Neural progenitor cell (in vitro differentiated cells): Measurements from ENCODE around the gene PYGM. TPM values are rescaled to one million over a fixed set of nuclear protein-coding genes. Genes with fewer than 3 reads are reported as not detected.

Source experiments
- DNase-seq: peaks from one replicate; pipeline ENCODE4 v3.0.0-alpha.2; 2016; ENCODE audit warnings: low spot score
- H2AFZ ChIP-seq: fragments of 200-600 bp; sonication (generic); replicated peaks from 2 replicates; pipeline ENCODE4 v1.6.1; 2016; ENCODE audit warnings: antibody characterized with exemption
- H3F3A ChIP-seq: fragments of 200-600 bp; sonication (generic); 2 replicates; pipeline ENCODE4 v1.6.1; 2016; ENCODE audit warnings: antibody characterized with exemption, low read depth
- H3K27ac ChIP-seq: fragments of 200-600 bp; sonication (generic); 2 replicates; pipeline ENCODE4 v1.5.1; 2016; ENCODE audit warnings: mild to moderate bottlenecking
- H3K27me3 ChIP-seq: fragments of 200-600 bp; sonication (generic); 2 replicates; pipeline ENCODE4 v1.6.1; 2016; ENCODE audit warnings: mild to moderate bottlenecking, moderate library complexity
- H3K36me3 ChIP-seq: fragments of 200-600 bp; sonication (generic); 2 replicates; pipeline ENCODE4 v1.5.1; 2016
- H3K4me1 ChIP-seq: fragments of 200-600 bp; sonication (generic); 2 replicates; pipeline ENCODE4 v1.6.1; 2016; ENCODE audit warnings: mixed run types
- H3K4me2 ChIP-seq: fragments of 200-600 bp; sonication (generic); 2 replicates; pipeline ENCODE4 v1.6.1; 2016
- H3K4me3 ChIP-seq: fragments of 200-600 bp; sonication (generic); 2 replicates; pipeline ENCODE4 v1.5.1; 2016
- H3K79me2 ChIP-seq: fragments of 200-600 bp; sonication (generic); 2 replicates; pipeline ENCODE4 v1.6.1; 2016; ENCODE audit warnings: low read depth
- H3K9ac ChIP-seq: fragments of 200-600 bp; sonication (generic); 2 replicates; pipeline ENCODE4 v1.6.1; 2016
- H3K9me3 ChIP-seq: fragments of 200-600 bp; sonication (generic); 2 replicates; pipeline ENCODE4 v1.5.1; 2016; ENCODE audit warnings: low read depth
- H4K20me1 ChIP-seq: fragments of 200-600 bp; sonication (generic); 2 replicates; pipeline ENCODE4 v1.6.1; 2016; ENCODE audit warnings: low read depth
- H3K27ac Mint-ChIP-seq: 3 replicates; pipeline ENCODE4 v1.8.0; 2021; ENCODE audit warnings: mixed read lengths
- H3K27me3 Mint-ChIP-seq: 2 replicates; pipeline ENCODE4 v1.8.0; 2022; ENCODE audit warnings: low read depth, mild to moderate bottlenecking, inconsistent platforms, moderate library complexity, mixed read lengths; ENCODE audit not compliant: insufficient read depth
- H3K36me3 Mint-ChIP-seq: 3 replicates; pipeline ENCODE4 v1.8.0; 2021; ENCODE audit warnings: mixed read lengths
- H3K4me1 Mint-ChIP-seq: 3 replicates; pipeline ENCODE4 v1.8.0; 2021; ENCODE audit warnings: mixed read lengths
- H3K4me3 Mint-ChIP-seq: 3 replicates; pipeline ENCODE4 v1.8.0; 2021; ENCODE audit warnings: mild to moderate bottlenecking, moderate library complexity, mixed read lengths
- H3K9me3 Mint-ChIP-seq: 3 replicates; pipeline ENCODE4 v1.8.0; 2020; ENCODE audit warnings: mixed read lengths
- EZH2 ChIP-seq: fragments of 200-600 bp; sonication (generic); IDR thresholded peaks from 2 replicates; pipeline ENCODE4 v1.6.1; 2017; ENCODE audit warnings: antibody characterized with exemption, mild to moderate bottlenecking, moderate library complexity
- EZH2phosphoT487 ChIP-seq: fragments of 200-600 bp; sonication (generic); IDR thresholded peaks from 2 replicates; pipeline ENCODE4 v1.6.1; 2017; ENCODE audit warnings: antibody characterized with exemption
- total RNA-seq: library from RNA; depleted of rRNA; stranded (reverse); fragments of >200 nt; gene quantifications from 2 replicates; pipeline ENCODE4 v1.2.3, GENCODE V29; 2015; ENCODE audit warnings: low replicate concordance
- TF ChIP-seq, protein P1 (sequence below): fragments of 200-600 bp; sonication (generic); IDR thresholded peaks from 2 replicates; pipeline ENCODE4 v1.5.1; 2017; ENCODE audit warnings: antibody characterized with exemption, mild to moderate bottlenecking

PYGM gene
- total RNA-seq, 1 donor from 2014 or later, result 1.4 TPM

DNA sequence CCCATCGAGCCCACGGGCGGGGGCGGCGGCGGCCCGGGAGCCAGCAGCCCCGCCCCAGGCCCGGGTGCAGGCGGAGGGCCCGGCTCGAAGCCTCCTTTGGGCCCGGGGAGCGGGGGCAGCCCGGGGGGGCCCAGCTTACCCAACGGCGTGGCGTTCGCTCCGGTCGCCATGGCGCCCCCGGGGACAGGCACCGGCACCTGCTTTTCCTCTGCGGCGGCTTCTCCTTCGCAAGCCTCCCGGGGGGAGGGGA, 18.4 kb upstream of the PYGM start:
- Histone ChIP-seq H3K9me3 (no peaks in the 10 kb centered on the region), H3K4me1 (peaks cover 28% of the 10 kb centered on the region), H3K9ac (peak overlapping the region; percentile 98), H3K36me3 (peaks cover 37% of the 10 kb centered on the region), H3K27ac (peak overlapping the region; percentile 99), H2AFZ (no peak overlapping the region), H4K20me1 (peaks cover 44% of the 10 kb centered on the region), H3K4me3 (peak overlapping the region; percentile 98), H3K4me2 (peak overlapping the region; percentile 79), H3K27me3 (no peaks in the 10 kb centered on the region), H3F3A (peaks cover 62% of the 10 kb centered on the region), H3K79me2 (peaks cover 54% of the 10 kb centered on the region)
- H3K4me1 Mint-ChIP-seq, result peaks cover 35% of the 10 kb centered on the region
- H3K27me3 Mint-ChIP-seq, result peaks cover 12% of the 10 kb centered on the region
- DNase-seq, result no peak
- H3K27ac Mint-ChIP-seq, result no peak overlapping the region
- peak overlapping the region; percentile 91 for H3K4me3 Mint-ChIP-seq
- H3K9me3 Mint-ChIP-seq, result no peaks in the 10 kb centered on the region
- TF ChIP-seq, protein P1, sequence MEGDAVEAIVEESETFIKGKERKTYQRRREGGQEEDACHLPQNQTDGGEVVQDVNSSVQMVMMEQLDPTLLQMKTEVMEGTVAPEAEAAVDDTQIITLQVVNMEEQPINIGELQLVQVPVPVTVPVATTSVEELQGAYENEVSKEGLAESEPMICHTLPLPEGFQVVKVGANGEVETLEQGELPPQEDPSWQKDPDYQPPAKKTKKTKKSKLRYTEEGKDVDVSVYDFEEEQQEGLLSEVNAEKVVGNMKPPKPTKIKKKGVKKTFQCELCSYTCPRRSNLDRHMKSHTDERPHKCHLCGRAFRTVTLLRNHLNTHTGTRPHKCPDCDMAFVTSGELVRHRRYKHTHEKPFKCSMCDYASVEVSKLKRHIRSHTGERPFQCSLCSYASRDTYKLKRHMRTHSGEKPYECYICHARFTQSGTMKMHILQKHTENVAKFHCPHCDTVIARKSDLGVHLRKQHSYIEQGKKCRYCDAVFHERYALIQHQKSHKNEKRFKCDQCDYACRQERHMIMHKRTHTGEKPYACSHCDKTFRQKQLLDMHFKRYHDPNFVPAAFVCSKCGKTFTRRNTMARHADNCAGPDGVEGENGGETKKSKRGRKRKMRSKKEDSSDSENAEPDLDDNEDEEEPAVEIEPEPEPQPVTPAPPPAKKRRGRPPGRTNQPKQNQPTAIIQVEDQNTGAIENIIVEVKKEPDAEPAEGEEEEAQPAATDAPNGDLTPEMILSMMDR, result no peak
- TF ChIP-seq EZH2, result no peak
- TF ChIP-seq EZH2phosphoT487, result no peak
- peaks cover 37% of the 10 kb centered on the region for H3K36me3 Mint-ChIP-seq

DNA sequence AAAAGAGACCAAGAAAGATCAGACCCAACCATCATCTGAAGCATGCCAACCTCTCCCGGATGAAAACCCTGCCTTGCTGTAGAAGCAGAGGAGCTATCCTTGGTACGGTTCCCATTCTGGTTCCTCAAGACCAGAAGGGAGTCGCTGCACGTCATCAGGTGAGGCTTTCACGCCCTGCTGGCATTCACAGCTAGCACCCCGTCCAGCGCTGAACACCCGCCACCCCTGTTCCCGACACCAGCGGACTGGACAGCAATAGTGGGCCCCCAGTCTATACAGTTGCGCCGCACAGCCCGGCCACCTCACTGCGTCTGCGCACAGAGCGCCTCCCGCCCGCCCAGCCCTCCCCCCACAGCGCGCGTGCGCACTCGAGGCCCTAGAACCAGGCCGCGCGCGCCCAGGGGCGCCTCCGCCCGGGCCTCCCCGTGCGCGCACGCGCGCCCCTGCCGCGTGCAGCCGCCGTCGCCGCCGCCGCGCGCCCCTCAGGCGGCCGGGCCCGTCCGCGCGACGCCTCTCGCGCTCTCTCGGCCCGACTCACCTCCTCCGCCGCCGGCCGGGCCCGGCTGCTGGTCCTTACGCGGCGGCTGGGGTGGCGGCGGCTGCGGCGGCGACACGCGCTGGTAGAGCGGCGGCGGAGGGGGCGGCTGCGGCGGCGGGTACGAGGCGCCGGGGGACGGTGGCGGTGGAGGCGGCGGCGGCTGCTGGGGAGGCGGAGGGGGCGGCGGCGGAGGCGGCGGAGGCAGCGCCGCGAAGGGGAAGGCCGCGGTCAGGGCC, 17.9 kb upstream of the PYGM start:
- Histone ChIP-seq H3K4me3 (peak overlapping the region; percentile 98), H3K9ac (peak overlapping the region; percentile 98), H3K9me3 (no peaks in the 10 kb centered on the region), H3K4me2 (peak overlapping the region; percentile 100), H3K4me1 (peaks cover 28% of the 10 kb centered on the region), H3F3A (peaks cover 67% of the 10 kb centered on the region), H3K27ac (peak overlapping the region; percentile 99), H3K79me2 (peaks cover 59% of the 10 kb centered on the region), H3K36me3 (peaks cover 42% of the 10 kb centered on the region), H4K20me1 (peaks cover 49% of the 10 kb centered on the region), H2AFZ (no peak overlapping the region), H3K27me3 (no peaks in the 10 kb centered on the region)
- peaks cover 35% of the 10 kb centered on the region for H3K4me1 Mint-ChIP-seq
- no peaks in the 10 kb centered on the region for H3K9me3 Mint-ChIP-seq
- TF ChIP-seq, protein P1, result no peak
- TF ChIP-seq EZH2 (no peak), EZH2phosphoT487 (no peak)
- H3K27me3 Mint-ChIP-seq, result peaks cover 12% of the 10 kb centered on the region
- peak overlapping the region; percentile 81 for H3K27ac Mint-ChIP-seq
- H3K4me3 Mint-ChIP-seq, result peak overlapping the region; percentile 90
- peak; percentile 94 for DNase-seq
- H3K36me3 Mint-ChIP-seq, result peaks cover 37% of the 10 kb centered on the region

DNA sequence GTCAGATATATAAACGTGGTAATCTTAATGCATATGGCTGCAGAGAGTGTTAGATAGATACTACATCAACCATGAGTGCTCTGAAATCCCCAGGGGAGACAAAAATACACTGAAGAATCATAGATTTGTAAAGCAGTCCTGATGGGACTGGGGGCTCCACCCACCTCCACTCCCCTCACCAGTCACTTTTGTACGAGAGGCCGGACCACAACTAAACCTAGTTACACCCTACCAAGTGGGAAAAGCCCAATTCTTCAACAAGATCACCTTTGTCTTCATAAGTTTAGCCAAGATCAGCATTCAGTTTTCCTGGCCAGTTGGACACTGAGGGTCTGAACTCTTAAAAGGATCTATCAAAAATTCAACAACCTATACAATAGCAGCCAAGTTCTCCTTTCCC, 17.1 kb upstream of the PYGM start:
- no peak overlapping the region for H2AFZ ChIP-seq
- no peak for DNase-seq
- no peak for TF ChIP-seq EZH2phosphoT487
- H3K9me3 ChIP-seq, result no peaks in the 10 kb centered on the region
- H4K20me1 ChIP-seq, result peaks cover 57% of the 10 kb centered on the region
- Mint-ChIP-seq H3K27ac (peak overlapping the region; percentile 81), H3K27me3 (peaks cover 12% of the 10 kb centered on the region), H3K4me3 (peak overlapping the region; percentile 90), H3K4me1 (peaks cover 36% of the 10 kb centered on the region), H3K9me3 (no peaks in the 10 kb centered on the region), H3K36me3 (peaks cover 41% of the 10 kb centered on the region)
- H3F3A ChIP-seq, result peaks cover 74% of the 10 kb centered on the region
- H3K4me3 ChIP-seq, result peak overlapping the region; percentile 98
- H3K4me1 ChIP-seq, result peaks cover 28% of the 10 kb centered on the region
- peak overlapping the region; percentile 82 for H3K9ac ChIP-seq
- no peaks in the 10 kb centered on the region for H3K27me3 ChIP-seq
- H3K27ac ChIP-seq, result no peak overlapping the region
- H3K79me2 ChIP-seq, result peaks cover 66% of the 10 kb centered on the region
- peak overlapping the region; percentile 100 for H3K4me2 ChIP-seq
- H3K36me3 ChIP-seq, result peaks cover 49% of the 10 kb centered on the region

DNA sequence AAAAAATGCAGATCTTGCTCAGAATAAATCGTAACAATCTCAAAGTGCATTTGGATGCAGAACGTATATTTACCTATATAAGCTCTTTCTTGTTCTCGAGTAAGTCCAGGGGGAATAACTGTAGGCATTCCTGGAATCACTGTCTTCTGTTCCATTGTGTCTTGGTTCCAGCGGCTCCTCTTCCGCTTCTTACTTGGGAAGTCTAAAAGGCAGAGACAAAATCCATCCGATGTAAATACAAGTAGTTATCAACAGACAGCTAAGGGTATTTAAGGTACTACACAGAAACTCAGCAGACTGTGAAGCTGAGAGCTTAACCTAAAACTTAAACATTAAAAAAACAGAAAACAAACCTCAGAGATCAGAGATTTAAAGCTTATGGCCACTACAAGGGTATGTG, 16.7 kb upstream of the PYGM start:
- Histone ChIP-seq H3K4me3 (peak overlapping the region; percentile 98), H2AFZ (no peak overlapping the region), H3K4me2 (peak overlapping the region; percentile 100), H3K79me2 (peaks cover 71% of the 10 kb centered on the region), H3K27ac (no peak overlapping the region), H3K9me3 (no peaks in the 10 kb centered on the region), H4K20me1 (peaks cover 61% of the 10 kb centered on the region), H3K4me1 (peaks cover 28% of the 10 kb centered on the region), H3K27me3 (no peaks in the 10 kb centered on the region), H3K36me3 (peaks cover 54% of the 10 kb centered on the region), H3K9ac (peak overlapping the region; percentile 82), H3F3A (peaks cover 79% of the 10 kb centered on the region)
- DNase-seq, result no peak
- TF ChIP-seq, protein P1, result no peak
- TF ChIP-seq EZH2phosphoT487, result no peak
- TF ChIP-seq EZH2, result no peak
- Mint-ChIP-seq H3K9me3 (no peaks in the 10 kb centered on the region), H3K36me3 (peaks cover 46% of the 10 kb centered on the region), H3K4me1 (peaks cover 37% of the 10 kb centered on the region), H3K27me3 (peaks cover 12% of the 10 kb centered on the region), H3K27ac (no peak overlapping the region), H3K4me3 (peak overlapping the region; percentile 90)
